NCI-H2227 treated with DMSO at 0.1 percent for 48 hours (cell line): ENCODE results near the gene FCHO1.

ENCODE experiments used
- DNase-seq: peaks from one replicate; lab custom pipeline; 2025; lab: John Stamatoyannopoulos, UW

FCHO1 gene, protein sequence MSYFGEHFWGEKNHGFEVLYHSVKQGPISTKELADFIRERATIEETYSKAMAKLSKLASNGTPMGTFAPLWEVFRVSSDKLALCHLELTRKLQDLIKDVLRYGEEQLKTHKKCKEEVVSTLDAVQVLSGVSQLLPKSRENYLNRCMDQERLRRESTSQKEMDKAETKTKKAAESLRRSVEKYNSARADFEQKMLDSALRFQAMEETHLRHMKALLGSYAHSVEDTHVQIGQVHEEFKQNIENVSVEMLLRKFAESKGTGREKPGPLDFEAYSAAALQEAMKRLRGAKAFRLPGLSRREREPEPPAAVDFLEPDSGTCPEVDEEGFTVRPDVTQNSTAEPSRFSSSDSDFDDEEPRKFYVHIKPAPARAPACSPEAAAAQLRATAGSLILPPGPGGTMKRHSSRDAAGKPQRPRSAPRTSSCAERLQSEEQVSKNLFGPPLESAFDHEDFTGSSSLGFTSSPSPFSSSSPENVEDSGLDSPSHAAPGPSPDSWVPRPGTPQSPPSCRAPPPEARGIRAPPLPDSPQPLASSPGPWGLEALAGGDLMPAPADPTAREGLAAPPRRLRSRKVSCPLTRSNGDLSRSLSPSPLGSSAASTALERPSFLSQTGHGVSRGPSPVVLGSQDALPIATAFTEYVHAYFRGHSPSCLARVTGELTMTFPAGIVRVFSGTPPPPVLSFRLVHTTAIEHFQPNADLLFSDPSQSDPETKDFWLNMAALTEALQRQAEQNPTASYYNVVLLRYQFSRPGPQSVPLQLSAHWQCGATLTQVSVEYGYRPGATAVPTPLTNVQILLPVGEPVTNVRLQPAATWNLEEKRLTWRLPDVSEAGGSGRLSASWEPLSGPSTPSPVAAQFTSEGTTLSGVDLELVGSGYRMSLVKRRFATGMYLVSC

GRCh38 chr19:17751103-17751911, at the start of gene FCHO1:
Gene FCHO1, plus strand, starts transcription at chr19:17751477. Its CDS starts 3,688 bp downstream, at chr19:17755165.
- DNase-seq, result no peak

GRCh38 chr19:17703824-17704463, 47.3 kb upstream of the FCHO1 start:
- DNase-seq, result no peak

DNA sequence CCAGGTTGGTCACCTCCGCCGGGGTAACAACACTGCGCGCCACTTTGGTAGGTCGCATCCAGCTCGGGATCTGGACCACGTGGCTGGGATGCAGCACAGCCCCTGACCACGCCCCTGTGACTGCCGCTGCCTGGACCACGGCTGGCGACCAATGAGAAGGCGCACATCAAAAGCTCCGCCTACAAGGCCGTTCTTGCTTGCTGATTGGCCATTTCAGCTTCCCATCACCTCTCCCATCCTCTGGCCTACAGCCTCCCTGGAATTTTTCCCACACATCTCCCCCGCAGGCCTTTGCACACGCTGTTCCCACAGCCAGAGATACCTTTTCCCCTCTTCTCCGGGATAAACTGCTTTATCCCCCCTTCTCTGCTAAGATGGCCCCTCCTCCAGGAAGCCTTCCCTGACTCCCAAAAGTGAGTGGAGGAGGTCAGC, 44.5 kb upstream of the FCHO1 start:
- no peak for DNase-seq

GRCh38 chr19:17711851-17712250, 39.4 kb upstream of the FCHO1 start:
- DNase-seq, result no peak

GRCh38 chr19:17716309-17716929, 34.9 kb upstream of the FCHO1 start:
- no peak for DNase-seq

GRCh38 chr19:17718550-17718946, 32.7 kb upstream of the FCHO1 start:
- no peak for DNase-seq

- DNase-seq, result peak; percentile 59
Observed at GRCh38 chr19:17718947-17719711, 32.1 kb upstream of the FCHO1 start, which contains the start of gene MAP1S. Gene MAP1S, plus strand, starts transcription at chr19:17719480. Its CDS starts 23 bp downstream, at chr19:17719503.

DNA sequence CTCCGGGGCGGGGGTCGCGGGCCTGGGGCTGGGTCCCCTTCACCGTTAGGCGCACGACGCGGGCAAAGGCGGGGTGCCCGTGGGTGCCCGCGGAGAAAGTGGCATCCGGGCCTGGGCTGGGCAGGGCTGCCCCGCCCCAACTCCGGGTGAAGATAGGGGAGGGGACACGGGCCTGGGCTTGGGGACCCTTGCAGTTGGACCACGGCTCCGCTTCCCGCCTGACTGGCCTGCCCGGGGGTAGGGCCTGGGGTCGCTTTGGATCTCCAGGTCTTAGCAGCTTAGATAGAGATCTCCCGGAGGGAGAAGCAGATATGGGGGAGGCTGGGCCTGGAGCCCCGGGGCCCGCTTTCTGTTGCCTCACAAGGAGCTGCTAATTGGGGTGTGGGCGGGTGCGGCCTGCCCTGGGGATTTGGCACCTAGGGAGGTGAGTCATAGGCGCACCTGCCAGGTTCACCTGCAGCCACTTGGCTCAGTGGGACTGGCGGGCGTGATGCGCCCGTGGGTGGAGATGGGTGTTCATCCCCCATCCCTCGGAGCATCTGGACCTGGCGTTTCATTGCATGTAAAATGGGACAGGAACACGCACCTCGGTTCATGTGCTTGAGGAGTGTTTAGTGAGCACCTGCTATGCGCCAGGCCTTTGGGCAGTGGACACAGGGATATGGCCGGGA, 31.4 kb upstream of the FCHO1 start:
- no peak for DNase-seq

GRCh38 chr19:17720440-17720839, 30.8 kb upstream of the FCHO1 start:
- DNase-seq, result no peak

GRCh38 chr19:17721111-17721628, 30.1 kb upstream of the FCHO1 start:
- DNase-seq, result no peak

DNA sequence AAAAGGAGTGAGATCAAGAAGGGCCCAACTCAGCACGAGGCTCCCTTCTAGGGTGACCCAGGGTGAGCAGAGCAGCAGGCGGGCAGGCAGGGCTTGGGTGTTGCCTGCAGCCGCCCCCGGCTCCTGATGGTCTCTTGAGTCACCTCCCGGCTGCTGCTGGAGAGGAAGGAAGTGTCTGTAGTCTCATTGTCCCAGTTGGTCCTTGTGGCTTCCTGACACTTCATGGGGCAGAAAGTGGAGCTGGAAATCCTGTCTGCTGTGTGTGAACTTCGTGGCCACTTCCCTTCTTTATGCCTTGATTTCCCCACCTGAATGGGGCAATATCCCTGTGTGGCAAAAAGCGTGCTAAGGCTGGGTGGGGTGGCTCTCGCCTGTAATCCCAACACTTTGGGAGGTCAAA, 29.5 kb upstream of the FCHO1 start:
- no peak for DNase-seq

DNA sequence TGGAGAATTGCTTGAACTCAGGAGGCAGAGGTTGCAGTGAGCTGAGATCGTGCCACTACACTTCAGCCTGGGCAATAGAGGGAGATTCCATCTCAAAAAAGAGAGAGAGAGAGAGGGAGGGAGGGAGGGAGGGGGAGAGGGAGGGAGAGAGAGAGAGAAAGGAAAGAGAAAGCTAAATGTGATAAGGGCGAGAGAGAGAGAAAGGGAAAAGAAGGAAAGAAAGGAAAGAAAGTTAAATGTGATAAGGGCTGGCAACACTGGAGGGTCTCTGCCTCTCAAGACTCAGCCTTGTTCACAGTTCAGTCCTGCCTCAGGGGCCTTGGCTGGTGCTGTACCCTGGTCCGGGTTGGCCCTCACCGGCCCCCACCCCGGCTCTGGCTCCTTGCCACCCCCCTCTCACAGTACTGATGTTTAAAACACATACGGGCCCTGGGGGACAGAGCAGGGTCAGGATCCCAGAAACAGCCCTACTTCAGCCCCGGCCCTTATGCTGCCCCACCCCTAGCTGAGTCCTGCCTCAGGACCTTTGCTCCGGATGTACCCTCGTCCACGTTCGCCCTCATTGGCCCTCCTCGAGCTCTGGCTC, 28.5 kb upstream of the FCHO1 start:
- no peak for DNase-seq

GRCh38 chr19:17724655-17725054, 26.6 kb upstream of the FCHO1 start:
- DNase-seq, result no peak

GRCh38 chr19:17725422-17726078, 25.7 kb upstream of the FCHO1 start:
- no peak for DNase-seq

GRCh38 chr19:17726136-17726741, 25.0 kb upstream of the FCHO1 start:
- no peak for DNase-seq

GRCh38 chr19:17726964-17727773, 24.1 kb upstream of the FCHO1 start:
- DNase-seq, result no peak

- DNase-seq, result no peak
Observed at GRCh38 chr19:17727843-17728242, 23.4 kb upstream of the FCHO1 start.
